HepG2 (cell line): ENCODE measurements around the gene VPS25. TPM values are rescaled to one million over a fixed set of nuclear protein-coding genes. Genes with fewer than 3 reads are reported as not detected.

Experiments
- ATF4 ChIP-seq, 2 experiments: fragments of 450-650 bp in 1 of 2; sonication (generic) in 1 of 2; formaldehyde crosslinking; IDR thresholded peaks; 2 replicates each; pipeline versions ENCODE4 v1.5.0 to v1.8.0; 2020 to 2022; ENCODE audit warnings: mild to moderate bottlenecking in 1 of 2, missing genetic modification reagents in 1 of 2
- BCL3 ChIP-seq: sonication (generic); formaldehyde crosslinking; IDR thresholded peaks from 2 replicates; pipeline ENCODE4 v1.5.1; 2020; ENCODE audit warnings: mild to moderate bottlenecking, missing genetic modification reagents, moderate library complexity
- HIVEP1 ChIP-seq: sonication (generic); formaldehyde crosslinking; IDR thresholded peaks from 2 replicates; pipeline ENCODE4 v1.4.0; 2020; ENCODE audit warnings: mild to moderate bottlenecking, missing genetic modification reagents
- KDM5A ChIP-seq: fragments of 200-600 bp; sonication (generic); IDR thresholded peaks from 2 replicates; pipeline ENCODE4 v1.7.0; 2018; ENCODE audit warnings: antibody characterized with exemption, mild to moderate bottlenecking, low read length, borderline replicate concordance
- SPEN ChIP-seq: sonication (generic); formaldehyde crosslinking; IDR thresholded peaks from 2 replicates; pipeline ENCODE4 v1.5.1; 2020; ENCODE audit warnings: low read depth, mild to moderate bottlenecking, missing genetic modification reagents
- ZC3H4 ChIP-seq: sonication (generic); formaldehyde crosslinking; IDR thresholded peaks from 2 replicates; pipeline ENCODE4 v1.4.0; 2020; ENCODE audit warnings: missing genetic modification reagents, borderline replicate concordance
- ZFP91 ChIP-seq: sonication (generic); formaldehyde crosslinking; IDR thresholded peaks from 2 replicates; pipeline ENCODE4 v1.9.0; 2022; ENCODE audit warnings: missing genetic modification reagents, mild to moderate bottlenecking, borderline replicate concordance
- ZHX2 ChIP-seq, 2 experiments: sonication (generic) in 1 of 2; formaldehyde crosslinking in 1 of 2; IDR thresholded peaks; 2 replicates each; pipeline versions ENCODE4 v1.6.1 to v1.9.0; 2014 to 2022; ENCODE audit warnings: antibody characterized with exemption in 1 of 2, borderline replicate concordance in 1 of 2, inconsistent platforms in 1 of 2, low read depth in 1 of 2, missing genetic modification reagents in 1 of 2
- ZNF275 ChIP-seq: sonication (generic); formaldehyde crosslinking; IDR thresholded peaks from 2 replicates; pipeline ENCODE4 v1.8.0; 2022; ENCODE audit warnings: missing genetic modification reagents, mild to moderate bottlenecking, inconsistent platforms, borderline replicate concordance
- ZNF543 ChIP-seq: sonication (generic); formaldehyde crosslinking; IDR thresholded peaks from 2 replicates; pipeline ENCODE4 v1.4.0; 2020; ENCODE audit warnings: mild to moderate bottlenecking, missing genetic modification reagents
- ZNF563 ChIP-seq: sonication (generic); formaldehyde crosslinking; IDR thresholded peaks from 2 replicates; pipeline ENCODE4 v1.8.0; 2022; ENCODE audit warnings: mild to moderate bottlenecking, moderate library complexity, missing genetic modification reagents
- ZNF770 ChIP-seq: sonication (generic); formaldehyde crosslinking; IDR thresholded peaks from 2 replicates; pipeline ENCODE4 v1.5.0; 2020; ENCODE audit warnings: mild to moderate bottlenecking, missing genetic modification reagents
- polyA plus RNA-seq, 8 experiments: library from polyadenylated mRNA; depleted of rRNA in 3 of 8; stranded (reverse) in 7 of 8; unstranded in 1 of 8; fragments of >200 nt; fragmentation: Illumina TruSeq in 4 of 8; extraction: Trizol in 4 of 8; gene quantifications; 2 replicates each; pipeline versions ENCODE4 v1.2.1 to v1.2.3, GENCODE V29; 2011 to 2016; ENCODE audit warnings: low read depth in 4 of 8, missing spikeins in 1 of 8, mixed read lengths in 1 of 8; ENCODE audit not compliant: insufficient read depth in 1 of 8
- total RNA-seq, 5 experiments: library from RNA; depleted of rRNA; stranded (reverse); fragments of >200 nt; fragmentation: Illumina TruSeq; extraction: Trizol; gene quantifications; 2 replicates each; pipeline ENCODE4 v1.2.3, GENCODE V29; 2016; ENCODE audit warnings: low read depth in 1 of 5

Gene VPS25
- total and polyA plus RNA-seq, 2 of the 13 experiments (the other 11 are each of a cell fraction or from before 2014, with no cell fraction given) = 161 to 249 TPM

GRCh38 chr17:42744806-42745617 is 28.2 kb upstream of the VPS25 start, which contains the start of gene EZH1 (continued):
- TF ChIP-seq BCL3 (CRISPR knock-in tag) (peak; percentile 97), SPEN (peak; percentile 80), ZNF543 (CRISPR knock-in tag) (0 out of 2 replicates have a peak, but pooled peaks have one; percentile 53), ZNF275 (peak; percentile 65; the same call in 1 of the 2 replicates), ATF4 (CRISPR knock-in tag; IDR thresholded peaks at IDR 0.05) (no peak; a peak in 1 of 4 replicates), ZHX2 (IDR thresholded peaks at IDR 0.05; ENCODE audit: low read depth) (peak; percentile 39; the same call in 1 of the 2 replicates), ZHX2 (CRISPR knock-in tag; IDR thresholded peaks at IDR 0.05; ENCODE audit: borderline replicate concordance) (0 out of 2 replicates have a peak, but pooled peaks have one; percentile 43), ZC3H4 (CRISPR knock-in tag) (no peak; the same call in 1 of the 2 replicates), ZFP91 (CRISPR knock-in tag) (peak; percentile 64), HIVEP1 (CRISPR knock-in tag) (peak; percentile 13; the same call in 1 of the 2 replicates), ZNF563 (peak; percentile 88; the same call in 1 of the 2 replicates), ZNF770 (CRISPR knock-in tag) (peak; percentile 71; the same call in 1 of the 2 replicates), KDM5A (peak; percentile 78; the same call in 1 of the 2 replicates)
